Measurements from ENCODE around the gene ADA. TPM values are rescaled to one million over a fixed set of nuclear protein-coding genes. Genes with fewer than 3 reads are reported as not detected.
"Not testable (repeated sequence)": the region's sequence is repeated elsewhere in the genome, so short reads cannot be mapped to it uniquely, and the experiment has no call there.

Gene ADA
- total and polyA plus RNA-seq, 4 donors, result 1.3 to 3.1 (median 2.9) TPM

GRCh38 chr20:44589537-44589936, 62.0 kb downstream of the ADA start:
- H3K4me3 ChIP-seq (ENCODE audit: low read depth, low read length), result no peak overlapping the region
- H3K9me3 ChIP-seq (ENCODE audit: control insufficient read depth, insufficient read depth, low read length), result no peaks in the 10 kb centered on the region
- no peaks in the 10 kb centered on the region for H3K27me3 ChIP-seq (ENCODE audit: control insufficient read depth, insufficient read depth, low read length)
- no peak overlapping the region for H3K27ac ChIP-seq (ENCODE audit: low read depth, low read length)
- H3K36me3 ChIP-seq (ENCODE audit: control insufficient read depth, insufficient read depth, low read length), result peaks cover 8% of the 10 kb centered on the region
- peaks cover 9% of the 10 kb centered on the region for H3K4me1 ChIP-seq (ENCODE audit: control insufficient read depth, insufficient read depth, low read length)
- no peak for DNase-seq (ENCODE audit: low read depth in 4 of 6, low spot score in 6 of 6)
- 100% methylated on average over 1 of the region's 4 CpGs for WGBS (ENCODE audit: insufficient coverage)

DNA sequence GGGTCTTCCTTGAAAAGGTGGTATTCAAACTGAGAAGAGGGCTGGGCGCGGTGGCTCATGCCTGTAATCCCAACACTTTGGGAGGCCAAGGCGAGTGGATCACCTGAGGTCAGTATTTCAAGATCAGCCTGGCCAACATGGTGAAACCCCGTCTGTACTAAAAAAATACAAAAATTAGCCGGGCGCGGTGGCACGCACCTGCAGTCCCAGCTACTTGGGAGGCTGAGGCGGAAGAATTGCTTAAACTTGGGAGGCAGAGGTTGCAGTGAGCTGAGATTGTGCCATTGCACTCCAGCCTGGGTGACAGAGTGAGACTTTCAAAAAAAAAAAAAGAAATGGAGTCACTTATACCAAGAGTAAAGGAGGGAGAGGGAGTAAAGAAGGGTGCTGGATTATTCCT, 63.2 kb downstream of the ADA start:
- not testable (repeated sequence) for H3K4me3 ChIP-seq (ENCODE audit: low read depth, low read length); H3K4me1 ChIP-seq (ENCODE audit: control insufficient read depth, insufficient read depth, low read length); H3K36me3 ChIP-seq (ENCODE audit: control insufficient read depth, insufficient read depth, low read length); H3K27me3 ChIP-seq (ENCODE audit: control insufficient read depth, insufficient read depth, low read length); DNase-seq (ENCODE audit: low read depth in 4 of 6, low spot score in 6 of 6); H3K27ac ChIP-seq (ENCODE audit: low read depth, low read length); H3K9me3 ChIP-seq (ENCODE audit: control insufficient read depth, insufficient read depth, low read length)
- over 99% methylated on average over 9 of the region's 9 CpGs for WGBS (ENCODE audit: insufficient coverage)

DNA sequence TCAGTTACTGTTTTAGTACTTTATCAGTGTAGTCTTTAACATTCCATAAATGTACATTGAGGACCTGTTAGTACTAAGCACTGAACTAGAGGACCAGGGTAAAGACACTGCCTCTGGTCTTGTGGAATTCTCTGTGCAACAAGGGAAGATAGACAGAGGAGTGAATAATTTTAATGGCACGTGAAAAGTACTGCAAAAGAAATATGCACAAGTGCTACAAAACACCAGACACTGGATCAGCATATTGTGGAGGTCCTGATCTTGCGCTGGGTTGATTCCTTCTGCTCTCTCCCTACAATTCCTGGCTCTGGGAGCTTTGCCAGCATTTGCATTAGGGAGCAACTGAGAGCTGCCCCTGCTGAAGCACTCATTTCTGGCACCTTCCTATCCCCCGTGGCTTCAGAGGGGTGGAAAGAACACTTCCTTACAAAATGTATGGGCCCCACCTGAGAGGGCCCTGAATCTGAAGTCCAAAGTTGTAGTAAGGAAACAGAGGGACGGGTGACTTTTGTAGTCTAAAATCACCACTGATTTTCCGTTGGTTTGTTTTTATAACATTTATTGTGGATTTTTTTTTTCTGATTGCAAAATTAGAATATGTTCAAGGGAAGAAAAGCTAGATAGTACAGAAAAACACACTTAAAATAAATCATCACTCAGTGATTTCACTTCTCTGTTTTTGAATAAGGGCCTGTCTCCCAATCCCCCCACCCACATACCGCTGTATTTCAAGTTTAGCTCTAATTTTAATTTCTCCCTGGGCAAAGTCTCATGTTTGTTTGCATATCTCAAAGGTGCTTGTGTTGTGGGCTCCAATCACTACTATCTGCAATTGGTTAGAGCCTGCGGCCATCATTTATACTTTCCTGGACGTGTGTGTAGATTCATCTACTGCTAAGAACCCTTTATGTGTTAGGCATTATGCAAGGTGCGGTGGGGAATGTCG, 64.2 kb downstream of the ADA start:
- Histone ChIP-seq H3K27ac (ENCODE audit: low read depth, low read length) (no peak overlapping the region), H3K36me3 (ENCODE audit: control insufficient read depth, insufficient read depth, low read length) (peaks cover 8% of the 10 kb centered on the region), H3K9me3 (ENCODE audit: control insufficient read depth, insufficient read depth, low read length) (no peaks in the 10 kb centered on the region), H3K27me3 (ENCODE audit: control insufficient read depth, insufficient read depth, low read length) (no peaks in the 10 kb centered on the region), H3K4me3 (ENCODE audit: low read depth, low read length) (no peak overlapping the region), H3K4me1 (ENCODE audit: control insufficient read depth, insufficient read depth, low read length) (peaks cover 9% of the 10 kb centered on the region)
- WGBS (ENCODE audit: insufficient coverage), result 68% methylated on average over 3 of the region's 10 CpGs
- peak in 2 of 6 donors; percentile 30 to 45 for DNase-seq (ENCODE audit: low read depth in 4 of 6, low spot score in 6 of 6)

DNA sequence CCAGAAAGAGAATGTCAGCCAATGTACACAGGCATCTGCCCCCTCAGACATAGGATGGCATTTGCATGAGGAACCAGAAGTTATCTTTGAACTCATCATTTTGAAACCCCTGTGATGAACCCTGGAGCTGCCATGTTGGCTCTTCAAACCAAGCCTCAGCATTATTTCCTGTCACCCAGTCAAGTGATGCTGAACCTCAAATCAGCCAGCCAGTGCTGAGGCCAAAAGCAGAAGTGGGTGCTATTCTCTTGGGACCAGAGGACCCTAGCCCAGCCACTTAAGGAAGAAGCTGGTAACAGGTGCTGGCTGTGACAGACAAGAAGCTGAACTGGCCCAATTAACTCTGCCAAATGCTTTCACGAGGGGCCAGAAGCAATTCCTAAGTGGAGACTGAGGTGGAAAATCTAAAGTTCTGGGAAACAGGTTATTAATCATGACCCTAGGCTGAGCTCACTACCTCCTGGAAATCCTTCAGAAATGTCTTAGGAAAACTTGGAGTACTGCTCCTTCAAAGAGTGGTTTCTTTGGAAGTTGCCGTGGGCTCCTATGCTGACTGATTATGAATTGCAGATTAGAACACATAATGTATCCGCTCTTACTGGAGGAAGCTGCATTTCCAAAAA, 65.1 kb downstream of the ADA start:
- Histone ChIP-seq H3K27ac (ENCODE audit: low read depth, low read length) (no peak overlapping the region), H3K36me3 (ENCODE audit: control insufficient read depth, insufficient read depth, low read length) (peaks cover 6% of the 10 kb centered on the region)
- 44% methylated on average over 2 of the region's 3 CpGs for WGBS (ENCODE audit: insufficient coverage)

DNA sequence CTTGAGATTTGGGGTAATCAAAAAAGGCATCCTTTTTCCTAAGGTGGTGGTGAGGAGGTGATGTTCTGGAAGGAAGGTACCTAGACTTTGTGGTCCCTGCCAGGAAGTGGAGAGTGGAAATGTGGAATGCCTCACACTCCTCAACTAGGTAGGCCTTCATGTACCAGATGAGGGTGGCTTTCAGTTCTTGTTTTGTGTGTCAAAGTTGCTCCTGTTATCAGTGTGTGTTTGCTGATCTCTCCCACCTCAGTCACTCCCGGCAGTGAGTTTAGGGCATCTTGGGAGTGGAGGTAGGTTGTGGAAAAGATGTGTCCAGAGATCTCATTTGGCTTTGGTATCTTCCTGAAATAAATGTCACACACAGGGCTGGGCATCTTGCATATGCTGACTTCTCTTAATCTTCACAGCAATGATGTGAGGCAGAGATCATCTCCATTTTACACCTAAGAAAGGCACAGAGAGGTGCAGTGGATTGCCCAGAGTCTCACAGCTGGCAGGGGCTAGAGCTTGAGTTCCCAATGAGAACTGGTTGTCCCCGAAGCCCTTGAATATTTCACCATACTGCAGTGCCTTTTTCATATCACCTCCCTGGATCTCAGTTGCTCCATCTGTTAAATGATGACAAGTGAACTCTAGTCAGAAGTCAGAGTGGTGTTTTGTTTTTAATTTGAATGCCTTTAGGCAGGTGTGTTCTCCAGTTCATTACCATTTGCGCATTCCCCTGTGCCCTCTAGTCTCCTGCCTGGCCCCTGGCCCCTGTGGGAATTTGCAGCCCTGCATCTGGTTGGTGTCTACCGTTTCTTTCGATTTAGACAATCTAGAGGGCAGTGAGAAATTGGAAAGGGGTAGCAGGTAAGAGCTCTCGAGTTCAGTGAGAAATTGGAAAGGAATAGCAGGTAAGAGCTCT, 66.2 kb downstream of the ADA start:
- Histone ChIP-seq H3K4me1 (ENCODE audit: control insufficient read depth, insufficient read depth, low read length) (peaks cover 9% of the 10 kb centered on the region), H3K27ac (ENCODE audit: low read depth, low read length) (no peak overlapping the region), H3K4me3 (ENCODE audit: low read depth, low read length) (no peak overlapping the region)

More for the DNA sequence above, 65.1 kb downstream of the ADA start:
- Histone ChIP-seq H3K27me3 (ENCODE audit: control insufficient read depth, insufficient read depth, low read length) (no peaks in the 10 kb centered on the region), H3K4me3 (ENCODE audit: low read depth, low read length) (no peak overlapping the region), H3K4me1 (ENCODE audit: control insufficient read depth, insufficient read depth, low read length) (peaks cover 9% of the 10 kb centered on the region), H3K9me3 (ENCODE audit: control insufficient read depth, insufficient read depth, low read length) (no peaks in the 10 kb centered on the region)
- DNase-seq (ENCODE audit: low read depth in 4 of 6, low spot score in 6 of 6), result no peak

GRCh38 chr20:44584162-44584561, 67.3 kb downstream of the ADA start:
- no peaks in the 10 kb centered on the region for H3K36me3 ChIP-seq (ENCODE audit: control insufficient read depth, insufficient read depth, low read length)
- H3K4me3 ChIP-seq (ENCODE audit: low read depth, low read length), result no peak overlapping the region
- DNase-seq (ENCODE audit: low read depth in 4 of 6, low spot score in 6 of 6), result no peak
- 80% methylated on average over 1 of the region's 4 CpGs for WGBS (ENCODE audit: insufficient coverage)
- H3K27ac ChIP-seq (ENCODE audit: low read depth, low read length), result no peak overlapping the region
- H3K4me1 ChIP-seq (ENCODE audit: control insufficient read depth, insufficient read depth, low read length), result peaks cover 13% of the 10 kb centered on the region
- no peaks in the 10 kb centered on the region for H3K9me3 ChIP-seq (ENCODE audit: control insufficient read depth, insufficient read depth, low read length)
- H3K27me3 ChIP-seq (ENCODE audit: control insufficient read depth, insufficient read depth, low read length), result no peaks in the 10 kb centered on the region

More for the DNA sequence above, 66.2 kb downstream of the ADA start:
- H3K27me3 ChIP-seq (ENCODE audit: control insufficient read depth, insufficient read depth, low read length), result no peaks in the 10 kb centered on the region
- H3K36me3 ChIP-seq (ENCODE audit: control insufficient read depth, insufficient read depth, low read length), result no peaks in the 10 kb centered on the region
- H3K9me3 ChIP-seq (ENCODE audit: control insufficient read depth, insufficient read depth, low read length), result no peaks in the 10 kb centered on the region
- WGBS (ENCODE audit: insufficient coverage), result 86% methylated on average over 5 of the region's 6 CpGs
- DNase-seq (ENCODE audit: low read depth in 4 of 6, low spot score in 6 of 6), result no peak

DNA sequence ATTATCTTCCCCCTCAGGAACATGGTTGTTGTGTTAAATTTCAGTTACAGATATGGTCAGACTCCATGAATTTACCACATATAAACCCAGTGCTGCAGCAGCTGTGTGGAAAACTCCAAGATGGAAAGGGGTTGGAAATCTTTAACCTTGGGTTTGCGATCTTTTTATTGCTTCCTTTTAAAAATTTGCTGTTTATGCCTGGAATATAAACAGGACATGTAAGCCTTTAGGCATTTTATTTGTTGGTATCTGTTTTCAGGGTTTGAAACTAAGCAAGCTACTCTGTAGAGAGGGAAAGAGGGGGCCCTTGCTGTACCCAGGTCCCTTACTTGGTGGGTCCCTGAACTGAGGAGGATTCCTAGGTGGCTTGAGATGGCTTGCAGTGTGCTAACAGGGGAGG, 68.3 kb downstream of the ADA start:
- no peaks in the 10 kb centered on the region for H3K9me3 ChIP-seq (ENCODE audit: control insufficient read depth, insufficient read depth, low read length)
- 100% methylated on average over 1 of the region's 1 CpG for WGBS (ENCODE audit: insufficient coverage)
- no peaks in the 10 kb centered on the region for H3K27me3 ChIP-seq (ENCODE audit: control insufficient read depth, insufficient read depth, low read length)
- peak overlapping the region; percentile 80 for H3K27ac ChIP-seq (ENCODE audit: low read depth, low read length)
- no peak for DNase-seq (ENCODE audit: low read depth in 4 of 6, low spot score in 6 of 6)
- H3K4me3 ChIP-seq (ENCODE audit: low read depth, low read length), result peak overlapping the region; percentile 4
- no peaks in the 10 kb centered on the region for H3K36me3 ChIP-seq (ENCODE audit: control insufficient read depth, insufficient read depth, low read length)
- peaks cover 13% of the 10 kb centered on the region for H3K4me1 ChIP-seq (ENCODE audit: control insufficient read depth, insufficient read depth, low read length)

DNA sequence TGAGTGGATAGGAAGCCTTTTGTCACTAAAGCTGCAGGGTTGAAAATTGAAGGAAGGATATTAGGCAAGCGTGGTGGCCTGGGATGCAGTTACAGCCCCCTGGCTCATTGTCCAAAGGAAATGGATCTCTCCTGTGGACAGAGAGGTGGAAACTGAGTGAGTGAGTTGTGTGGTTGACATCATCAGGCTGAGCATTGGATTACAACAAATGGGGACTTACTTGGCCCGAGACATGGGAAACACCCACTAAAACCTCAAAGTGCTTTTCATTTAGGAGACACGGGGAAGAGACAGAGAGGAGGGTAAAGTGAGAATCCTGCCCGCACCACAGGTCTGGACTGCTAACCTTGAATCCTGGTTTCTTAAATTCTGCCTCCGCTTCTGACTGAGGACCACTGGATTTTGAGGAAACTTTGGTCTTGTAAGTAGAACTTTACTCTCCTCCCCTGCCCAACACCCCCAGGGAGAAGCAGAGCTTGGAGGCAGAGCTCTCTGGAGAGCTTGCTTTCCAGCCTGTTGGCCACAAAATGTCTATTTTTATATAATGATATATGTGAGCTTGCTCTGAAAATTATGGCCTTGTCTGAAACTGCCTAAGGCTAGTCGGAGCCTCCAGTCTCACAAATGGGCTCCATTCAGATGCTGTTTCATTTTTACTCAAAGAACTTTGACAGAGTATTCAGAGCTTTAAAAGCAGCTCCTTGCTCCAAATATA, 69.0 kb downstream of the ADA start, which contains the start of gene PKIG:
Gene PKIG, plus strand, starts transcription at position 269 of the 715 bp plus-strand sequence. CDS start 31,978 bp downstream, outside the sequence.
- no peaks in the 10 kb centered on the region for H3K36me3 ChIP-seq (ENCODE audit: control insufficient read depth, insufficient read depth, low read length)
- H3K9me3 ChIP-seq (ENCODE audit: control insufficient read depth, insufficient read depth, low read length), result no peaks in the 10 kb centered on the region
- peak in 1 of 6 donors; percentile 41 for DNase-seq (ENCODE audit: low read depth in 4 of 6, low spot score in 6 of 6)
- H3K27me3 ChIP-seq (ENCODE audit: control insufficient read depth, insufficient read depth, low read length), result no peaks in the 10 kb centered on the region
- H3K4me1 ChIP-seq (ENCODE audit: control insufficient read depth, insufficient read depth, low read length), result peaks cover 13% of the 10 kb centered on the region
- WGBS (ENCODE audit: insufficient coverage), result 64% methylated on average over 1 of the region's 6 CpGs
- H3K4me3 ChIP-seq (ENCODE audit: low read depth, low read length), result peak within 1 kb of the TSS; percentile 7
- peak within 1 kb of the TSS; percentile 80 for H3K27ac ChIP-seq (ENCODE audit: low read depth, low read length)

DNA sequence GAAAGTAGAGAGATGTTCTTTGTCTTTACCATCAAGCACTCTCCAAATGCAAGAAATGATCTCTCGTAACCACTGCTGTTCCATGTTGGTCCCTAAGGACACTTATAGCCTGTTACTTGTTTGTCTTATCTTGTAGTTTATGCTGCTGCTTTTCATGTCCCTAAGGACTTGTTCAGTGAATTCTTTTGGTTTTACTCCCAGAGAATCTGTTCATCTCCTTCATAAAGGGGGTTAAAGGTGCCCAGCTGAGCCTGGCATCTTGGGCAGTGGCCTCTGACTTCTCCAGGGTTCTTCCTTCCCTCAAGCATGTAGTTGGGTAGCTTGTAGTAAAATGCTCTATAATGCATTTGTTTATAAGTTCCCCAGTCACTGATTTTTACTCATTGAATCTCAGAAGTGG, 70.0 kb downstream of the ADA start:
- no peak overlapping the region for H3K4me3 ChIP-seq (ENCODE audit: low read depth, low read length)
- DNase-seq (ENCODE audit: low read depth in 4 of 6, low spot score in 6 of 6), result peak in 1 of 6 donors; percentile 42
- no peaks in the 10 kb centered on the region for H3K27me3 ChIP-seq (ENCODE audit: control insufficient read depth, insufficient read depth, low read length)
- H3K9me3 ChIP-seq (ENCODE audit: control insufficient read depth, insufficient read depth, low read length), result no peaks in the 10 kb centered on the region
- no peaks in the 10 kb centered on the region for H3K36me3 ChIP-seq (ENCODE audit: control insufficient read depth, insufficient read depth, low read length)
- H3K4me1 ChIP-seq (ENCODE audit: control insufficient read depth, insufficient read depth, low read length), result peaks cover 13% of the 10 kb centered on the region
- peak overlapping the region; percentile 80 for H3K27ac ChIP-seq (ENCODE audit: low read depth, low read length)
- WGBS (ENCODE audit: insufficient coverage), result no CpG with 5 or more reads among the region's 1 CpG

Data from spinal cord (tissue), 10 donors.